HEK293 (cell line): Measurements from ENCODE around the gene STIP1.

ENCODE experiments used
- BCL11A ChIP-seq: fragments of 450-650 bp; formaldehyde crosslinking; IDR thresholded peaks from 2 replicates; pipeline ENCODE4 v1.5.1; 2016; ENCODE audit warnings: low read depth, missing biosample characterization, missing genetic modification characterization
- EGR2 ChIP-seq: fragments of 450-650 bp; formaldehyde crosslinking; IDR thresholded peaks from 2 replicates; pipeline ENCODE4 v1.5.1; 2016; ENCODE audit warnings: low read depth, missing biosample characterization, missing genetic modification characterization
- FEZF1 ChIP-seq: fragments of 450-650 bp; formaldehyde crosslinking; IDR thresholded peaks from 2 replicates; pipeline ENCODE4 v1.5.1; 2016; ENCODE audit warnings: missing biosample characterization, missing genetic modification characterization
- HOXD13 ChIP-seq: sonication (generic); formaldehyde crosslinking; IDR thresholded peaks from 2 replicates; pipeline ENCODE4 v1.8.0; 2022; ENCODE audit warnings: missing genetic modification reagents, borderline replicate concordance
- KLF7 ChIP-seq: fragments of 450-650 bp; formaldehyde crosslinking; IDR thresholded peaks from 2 replicates; pipeline ENCODE4 v1.5.1; 2016; ENCODE audit warnings: missing biosample characterization, missing genetic modification characterization, borderline replicate concordance
- KLF8 ChIP-seq: fragments of 450-650 bp; formaldehyde crosslinking; IDR thresholded peaks from 2 replicates; pipeline ENCODE4 v1.5.1; 2016; ENCODE audit warnings: missing biosample characterization, missing genetic modification characterization
- SCRT2 ChIP-seq: fragments of 450-650 bp; formaldehyde crosslinking; IDR thresholded peaks from 2 replicates; pipeline ENCODE4 v1.5.1; 2016; ENCODE audit warnings: missing biosample characterization, missing genetic modification characterization
- SP7 ChIP-seq: fragments of 450-650 bp; formaldehyde crosslinking; IDR thresholded peaks from 2 replicates; pipeline ENCODE4 v1.5.1; 2016; ENCODE audit warnings: missing biosample characterization, missing genetic modification characterization
- ZBTB17 ChIP-seq: fragments of 450-650 bp; formaldehyde crosslinking; IDR thresholded peaks from 2 replicates; pipeline ENCODE4 v1.5.1; 2016; ENCODE audit warnings: missing biosample characterization, missing genetic modification characterization
- ZBTB48 ChIP-seq: fragments of 450-650 bp; formaldehyde crosslinking; IDR thresholded peaks from 2 replicates; pipeline ENCODE4 v1.5.1; 2016; ENCODE audit warnings: missing biosample characterization, missing genetic modification characterization
- ZFP37 ChIP-seq: fragments of 450-650 bp; formaldehyde crosslinking; IDR thresholded peaks from 2 replicates; pipeline ENCODE4 v1.5.1; 2016; ENCODE audit warnings: missing biosample characterization, missing genetic modification characterization
- ZNF138 ChIP-seq: fragments of 450-650 bp; formaldehyde crosslinking; IDR thresholded peaks from 2 replicates; pipeline ENCODE4 v1.5.1; 2016; ENCODE audit warnings: missing biosample characterization, missing genetic modification characterization, borderline replicate concordance
- ZNF16 ChIP-seq: fragments of 450-650 bp; formaldehyde crosslinking; IDR thresholded peaks from 2 replicates; pipeline ENCODE4 v1.5.1; 2016; ENCODE audit warnings: low read depth, missing biosample characterization, missing genetic modification characterization
- ZNF26 ChIP-seq: fragments of 450-650 bp; formaldehyde crosslinking; IDR thresholded peaks from 2 replicates; pipeline ENCODE4 v1.5.1; 2016; ENCODE audit warnings: missing biosample characterization, missing genetic modification characterization
- ZNF274 ChIP-seq, 2 experiments: fragments of 200-500 bp in 1 of 2; fragments of 450-650 bp in 1 of 2; sonication (Bioruptor generic) in 1 of 2; formaldehyde crosslinking in 1 of 2; IDR thresholded peaks; 2 replicates each; pipeline versions ENCODE4 v1.5.1 to v1.6.1; 2014 to 2016; ENCODE audit warnings: borderline replicate concordance in 1 of 2, inconsistent platforms in 1 of 2, low read length in 1 of 2, missing biosample characterization in 1 of 2, missing genetic modification characterization in 1 of 2
- ZNF324 ChIP-seq: fragments of 450-650 bp; formaldehyde crosslinking; IDR thresholded peaks from 2 replicates; pipeline ENCODE4 v1.5.1; 2016; ENCODE audit warnings: missing biosample characterization, missing genetic modification characterization
- ZNF335 ChIP-seq: fragments of 450-650 bp; formaldehyde crosslinking; conservative IDR thresholded peaks from 2 replicates; pipeline ENCODE4 v1.5.1; 2016; ENCODE audit warnings: missing biosample characterization, missing genetic modification characterization
- ZNF350 ChIP-seq: fragments of 450-650 bp; formaldehyde crosslinking; IDR thresholded peaks from 2 replicates; pipeline ENCODE4 v1.5.0; 2017; ENCODE audit warnings: missing biosample characterization, mild to moderate bottlenecking, missing genetic modification characterization
- ZNF354C ChIP-seq: fragments of 450-650 bp; formaldehyde crosslinking; IDR thresholded peaks from 2 replicates; pipeline ENCODE4 v1.5.1; 2016; ENCODE audit warnings: missing biosample characterization, missing genetic modification characterization, low read depth, borderline replicate concordance
- ZNF366 ChIP-seq: fragments of 450-650 bp; formaldehyde crosslinking; conservative IDR thresholded peaks from 2 replicates; pipeline ENCODE4 v1.5.1; 2016; ENCODE audit warnings: missing biosample characterization, missing genetic modification characterization
- ZNF416 ChIP-seq: fragments of 450-650 bp; formaldehyde crosslinking; IDR thresholded peaks from 2 replicates; pipeline ENCODE4 v1.5.1; 2016; ENCODE audit warnings: missing biosample characterization, missing genetic modification characterization
- ZNF423 ChIP-seq: fragments of 450-650 bp; formaldehyde crosslinking; IDR thresholded peaks from 2 replicates; pipeline ENCODE4 v1.5.1; 2016; ENCODE audit warnings: missing biosample characterization, missing genetic modification characterization
- ZNF510 ChIP-seq: fragments of 450-650 bp; formaldehyde crosslinking; IDR thresholded peaks from 2 replicates; pipeline ENCODE4 v1.5.1; 2018; ENCODE audit warnings: mild to moderate bottlenecking, missing genetic modification characterization, missing biosample characterization; ENCODE audit not compliant: insufficient replicate concordance
- ZNF513 ChIP-seq: fragments of 450-650 bp; IDR thresholded peaks from 2 replicates; pipeline ENCODE4 v1.5.1; 2018; ENCODE audit warnings: missing biosample characterization, missing genetic modification characterization
- ZNF560 ChIP-seq: fragments of 450-650 bp; formaldehyde crosslinking; IDR thresholded peaks from 2 replicates; pipeline ENCODE4 v1.5.1; 2017; ENCODE audit warnings: missing biosample characterization, missing genetic modification characterization, borderline replicate concordance
- ZNF639 ChIP-seq: fragments of 450-650 bp; formaldehyde crosslinking; IDR thresholded peaks from 2 replicates; pipeline ENCODE4 v1.5.1; 2016; ENCODE audit warnings: missing biosample characterization, missing genetic modification characterization
- ZNF654 ChIP-seq: fragments of 450-650 bp; formaldehyde crosslinking; IDR thresholded peaks from 2 replicates; pipeline ENCODE4 v1.5.1; 2016; ENCODE audit warnings: low read depth, missing biosample characterization, missing genetic modification characterization
- ZNF664 ChIP-seq: fragments of 450-650 bp; formaldehyde crosslinking; IDR thresholded peaks from 2 replicates; pipeline ENCODE4 v1.5.1; 2016; ENCODE audit warnings: missing biosample characterization, missing genetic modification characterization
- ZNF843 ChIP-seq: fragments of 450-650 bp; formaldehyde crosslinking; IDR thresholded peaks from 2 replicates; pipeline ENCODE4 v1.5.1; 2016; ENCODE audit warnings: missing biosample characterization, missing genetic modification characterization
- ZSCAN18 ChIP-seq: fragments of 450-650 bp; formaldehyde crosslinking; IDR thresholded peaks from 2 replicates; pipeline ENCODE4 v1.5.1; 2016; ENCODE audit warnings: missing biosample characterization, missing genetic modification characterization
- TF ChIP-seq, protein P1 (sequence below): fragments of 450-650 bp; IDR thresholded peaks from 2 replicates; pipeline ENCODE4 v1.5.1; 2018; ENCODE audit warnings: missing biosample characterization, mild to moderate bottlenecking, missing genetic modification characterization

The STIP1 gene

DNA sequence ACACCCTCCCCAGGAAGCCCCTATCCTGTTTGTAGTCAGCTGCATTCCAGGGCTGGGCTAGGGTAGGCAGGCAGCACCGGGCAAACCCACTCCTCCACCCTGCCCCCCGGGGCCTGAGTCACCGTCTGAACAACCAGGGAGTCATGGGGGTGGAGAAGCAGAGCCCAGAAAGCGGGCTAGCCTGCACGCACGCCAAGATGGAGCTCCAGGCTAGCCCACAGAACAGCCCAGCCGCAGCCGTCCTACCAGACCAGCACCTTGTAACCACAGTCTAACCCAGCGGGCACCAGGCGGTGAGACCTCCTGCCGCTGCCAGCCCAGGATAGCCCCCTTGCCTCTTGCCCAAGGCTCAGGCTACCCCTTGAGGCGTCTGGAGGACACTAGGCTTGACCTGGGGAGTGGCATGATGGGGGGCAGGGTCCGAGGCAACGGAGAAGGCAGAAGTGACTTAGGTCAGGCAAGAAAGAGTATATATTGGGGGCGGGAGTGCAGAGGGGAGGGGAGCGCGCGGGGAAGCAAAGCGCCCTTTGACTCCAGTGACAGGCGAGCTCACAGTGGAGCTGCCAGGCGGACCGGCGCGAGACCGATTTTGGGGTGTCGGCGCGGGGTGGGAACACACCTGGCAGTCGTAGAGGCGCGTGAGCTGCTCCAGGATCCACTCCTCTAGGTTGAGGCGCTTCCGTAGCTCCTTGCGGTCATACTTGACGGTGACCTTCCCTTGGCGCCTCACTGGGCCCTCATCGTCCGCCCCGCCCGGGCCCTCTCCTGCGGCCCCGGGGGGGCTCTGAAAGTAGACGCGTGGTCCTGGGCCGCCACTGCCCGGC, 60.0 kb downstream of the STIP1 start (continued):
- TF ChIP-seq, protein P1, sequence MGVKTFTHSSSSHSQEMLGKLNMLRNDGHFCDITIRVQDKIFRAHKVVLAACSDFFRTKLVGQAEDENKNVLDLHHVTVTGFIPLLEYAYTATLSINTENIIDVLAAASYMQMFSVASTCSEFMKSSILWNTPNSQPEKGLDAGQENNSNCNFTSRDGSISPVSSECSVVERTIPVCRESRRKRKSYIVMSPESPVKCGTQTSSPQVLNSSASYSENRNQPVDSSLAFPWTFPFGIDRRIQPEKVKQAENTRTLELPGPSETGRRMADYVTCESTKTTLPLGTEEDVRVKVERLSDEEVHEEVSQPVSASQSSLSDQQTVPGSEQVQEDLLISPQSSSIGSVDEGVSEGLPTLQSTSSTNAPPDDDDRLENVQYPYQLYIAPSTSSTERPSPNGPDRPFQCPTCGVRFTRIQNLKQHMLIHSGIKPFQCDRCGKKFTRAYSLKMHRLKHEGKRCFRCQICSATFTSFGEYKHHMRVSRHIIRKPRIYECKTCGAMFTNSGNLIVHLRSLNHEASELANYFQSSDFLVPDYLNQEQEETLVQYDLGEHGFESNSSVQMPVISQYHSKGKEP, result no peak
- TF ChIP-seq EGR2 (tag by site-specific recombination) (peak; percentile 48; the same call in 1 of the 2 replicates), HOXD13 (CRISPR knock-in tag) (no peak), ZNF510 (tag by site-specific recombination) (no peak), FEZF1 (tag by site-specific recombination) (no peak), KLF7 (tag by site-specific recombination) (peak; percentile 25; the same call in 1 of the 2 replicates), SP7 (tag by site-specific recombination) (peak; percentile 67; the same call in 1 of the 2 replicates), ZNF654 (no peak), ZBTB17 (tag by site-specific recombination) (peak; percentile 54), ZNF324 (tag by site-specific recombination) (no peak), ZNF350 (tag by site-specific recombination) (no peak), ZNF560 (tag by site-specific recombination) (no peak), ZNF366 (tag by site-specific recombination) (no peak), ZNF335 (tag by site-specific recombination) (peak; percentile 59), ZBTB48 (tag by site-specific recombination) (0 out of 2 replicates have a peak, but pooled peaks have one; percentile 27), ZNF354C (tag by site-specific recombination) (no peak), ZNF423 (tag by site-specific recombination) (0 out of 2 replicates have a peak, but pooled peaks have one; percentile 8), ZNF138 (no peak), SCRT2 (no peak), ZSCAN18 (tag by site-specific recombination) (no peak), ZNF416 (tag by site-specific recombination) (no peak), ZNF274 (IDR thresholded peaks at IDR 0.05; ENCODE audit: low read length) (no peak), ZNF274 (tag by site-specific recombination; IDR thresholded peaks at IDR 0.05; ENCODE audit: borderline replicate concordance) (no peak), ZNF843 (peak; percentile 39), ZNF16 (tag by site-specific recombination) (no peak), ZNF513 (no peak), ZFP37 (tag by site-specific recombination) (no peak), ZNF664 (tag by site-specific recombination) (no peak), ZNF639 (tag by site-specific recombination) (no peak), ZNF26 (tag by site-specific recombination) (no peak), BCL11A (tag by site-specific recombination) (peak; percentile 57; the same call in 1 of the 2 replicates), KLF8 (peak; percentile 83)
